Neuronal stem cell (in vitro differentiated cells): ENCODE data around the gene GALNT16.

Source experiments
- DNase-seq: peaks from one replicate; pipeline ENCODE4 v3.0.0-alpha.2; 2013; ENCODE audit warnings: low spot score
- H2AFZ ChIP-seq: one replicate; pipeline ENCODE4 v1.6.1; 2013; ENCODE audit warnings: mild to moderate bottlenecking, low read length, inconsistent platforms
- H2AK5ac ChIP-seq: 2 replicates; pipeline ENCODE4 v1.6.1; 2013; ENCODE audit warnings: low read depth, mild to moderate bottlenecking, inconsistent platforms, low read length, moderate library complexity, mixed read lengths
- H2BK120ac ChIP-seq: 2 replicates; pipeline ENCODE4 v1.6.1; 2013; ENCODE audit warnings: low read depth, mild to moderate bottlenecking, inconsistent platforms, low read length, moderate library complexity, mixed read lengths
- H2BK12ac ChIP-seq: one replicate; pipeline ENCODE4 v1.6.1; 2013; ENCODE audit warnings: low read length, inconsistent platforms
- H2BK15ac ChIP-seq: 2 replicates; pipeline ENCODE4 v1.6.1; 2013; ENCODE audit warnings: mild to moderate bottlenecking, low read length, inconsistent platforms, mixed read lengths
- H2BK5ac ChIP-seq: one replicate; pipeline ENCODE4 v1.6.1; 2013; ENCODE audit warnings: inconsistent platforms, mild to moderate bottlenecking, low read length, moderate library complexity
- H3K14ac ChIP-seq: one replicate; pipeline ENCODE4 v1.6.1; 2013; ENCODE audit warnings: low read length, inconsistent platforms
- H3K18ac ChIP-seq: 2 replicates; pipeline ENCODE4 v1.6.1; 2013; ENCODE audit warnings: low read length, inconsistent platforms
- H3K23ac ChIP-seq: 2 replicates; pipeline ENCODE4 v1.6.1; 2013; ENCODE audit warnings: low read depth, mild to moderate bottlenecking, mixed read lengths, low read length, inconsistent platforms; ENCODE audit not compliant: poor library complexity
- H3K27ac ChIP-seq: replicated peaks from 3 replicates; pipeline ENCODE4 v1.5.1; 2013; ENCODE audit warnings: low read length, inconsistent platforms
- H3K27me3 ChIP-seq, 3 experiments: 2 replicates each; pipeline ENCODE4 v1.6.1; 2013; ENCODE audit warnings: low read length in 3 of 3, mild to moderate bottlenecking in 2 of 3, inconsistent platforms in 1 of 3, low read depth in 1 of 3, mixed read lengths in 1 of 3, moderate library complexity in 1 of 3; ENCODE audit not compliant: control insufficient read depth in 3 of 3, insufficient read depth in 3 of 3
- H3K36me3 ChIP-seq, 2 donors: replicated peaks in 1 of 2; 2 replicates each; pipeline ENCODE4 v1.6.1; 2013; ENCODE audit warnings: low read length in 2 of 2; ENCODE audit not compliant: control insufficient read depth in 2 of 2, insufficient read depth in 2 of 2
- H3K4ac ChIP-seq: 2 replicates; pipeline ENCODE4 v1.6.1; 2013; ENCODE audit warnings: inconsistent platforms, mild to moderate bottlenecking, low read length, moderate library complexity
- H3K4me1 ChIP-seq, 2 donors: 1 replicate in 1 of 2; 2 replicates in 1 of 2; pipeline ENCODE4 v1.6.1; 2013; ENCODE audit warnings: low read length in 2 of 2, low read depth in 1 of 2; ENCODE audit not compliant: control insufficient read depth in 2 of 2, insufficient read depth in 1 of 2
- H3K4me2 ChIP-seq: one replicate; pipeline ENCODE4 v1.6.1; 2013; ENCODE audit warnings: mild to moderate bottlenecking, low read length, inconsistent platforms; ENCODE audit not compliant: insufficient read depth, poor library complexity, severe bottlenecking
- H3K4me3 ChIP-seq, 2 donors: 2 replicates each; pipeline ENCODE4 v1.5.1; 2013; ENCODE audit warnings: low read length in 2 of 2, mild to moderate bottlenecking in 2 of 2, inconsistent platforms in 1 of 2, moderate library complexity in 1 of 2
- H3K79me1 ChIP-seq: one replicate; pipeline ENCODE4 v1.6.1; 2013; ENCODE audit warnings: low read depth, mild to moderate bottlenecking, inconsistent platforms, low read length, moderate library complexity
- H3K9ac ChIP-seq: one replicate; pipeline ENCODE4 v1.6.1; 2013; ENCODE audit warnings: mild to moderate bottlenecking, low read depth, low read length, inconsistent platforms; ENCODE audit not compliant: poor library complexity
- H3K9me3 ChIP-seq, 2 donors: replicated peaks in 1 of 2; 2 replicates each; pipeline versions ENCODE3 to v1.6.1; 2013; ENCODE audit warnings: low read length in 2 of 2, mild to moderate bottlenecking in 2 of 2, inconsistent platforms in 1 of 2, low read depth in 1 of 2, mixed read lengths in 1 of 2, moderate library complexity in 1 of 2; ENCODE audit not compliant: control insufficient read depth in 2 of 2, insufficient read depth in 1 of 2
- H4K8ac ChIP-seq: one replicate; pipeline ENCODE4 v1.6.1; 2013; ENCODE audit warnings: low read depth, mild to moderate bottlenecking, inconsistent platforms, low read length, moderate library complexity
- H4K91ac ChIP-seq: one replicate; pipeline ENCODE4 v1.6.1; 2013; ENCODE audit warnings: low read length, low read depth, mild to moderate bottlenecking, inconsistent platforms; ENCODE audit not compliant: poor library complexity
- WGBS, 2 donors: extraction: QIAGEN DNeasy Blood & Tissue Kit; methylation state at CpG; one replicate each; pipeline ENCODE4 v1.1.7; 2013; ENCODE audit warnings: missing lambda C conversion rate in 2 of 2, mixed read lengths in 1 of 2; ENCODE audit not compliant: insufficient read length in 2 of 2, insufficient replicate concordance in 1 of 2; ENCODE audit errors: extremely low coverage in 2 of 2; 5-methylcytosine and 5-hydroxymethylcytosine counted together

Gene GALNT16

DNA sequence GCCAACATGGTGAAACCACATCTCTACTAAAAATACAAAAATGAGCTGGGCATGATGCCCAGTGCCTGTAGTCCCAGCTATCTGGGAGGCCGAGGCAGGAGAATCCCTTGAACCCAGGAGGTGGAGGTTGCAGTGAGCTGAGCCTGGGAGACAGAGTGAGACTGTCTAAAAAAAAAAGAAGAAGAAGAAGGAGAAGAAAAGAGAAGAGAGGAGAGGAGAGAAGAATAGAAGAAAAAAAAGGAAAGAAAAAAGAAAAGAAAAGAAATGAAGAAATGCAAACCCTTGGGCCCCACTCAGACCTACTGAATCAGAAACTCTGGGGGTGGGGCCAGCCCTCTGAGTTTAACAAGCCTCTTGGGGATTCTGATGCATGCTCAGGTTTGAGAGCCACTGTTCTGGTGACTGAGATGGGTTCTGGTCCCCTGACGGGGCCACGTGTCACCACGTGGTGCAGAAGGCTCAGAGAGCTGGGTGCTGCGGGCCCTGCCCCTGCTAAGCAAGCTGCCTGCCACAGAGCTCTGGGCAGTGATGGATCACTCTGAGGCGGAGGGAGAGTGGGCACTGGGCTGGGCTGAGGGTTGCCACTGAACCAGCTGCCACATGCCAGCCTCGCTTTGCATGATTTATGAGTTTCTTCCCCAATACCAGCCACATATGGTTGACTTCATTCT lies 100.6 kb downstream of the GALNT16 start:
- Histone ChIP-seq H3K4me1 (peaks cover 0 to 3% of the 10 kb centered on the region in 2 donors), H3K4me3 (no peak overlapping the region), H3K9ac (peak overlapping the region; percentile 25), H2BK12ac (no peak overlapping the region), H3K23ac (no peak overlapping the region), H3K27me3 (no peaks in the 10 kb centered on the region), H2AFZ (no peak overlapping the region), H3K27ac (no peak overlapping the region), H4K8ac (no peak overlapping the region), H2BK5ac (no peak overlapping the region), H3K14ac (no peak overlapping the region), H2BK15ac (no peak overlapping the region), H2AK5ac (no peak overlapping the region), H4K91ac (no peak overlapping the region), H3K18ac (peak overlapping the region; percentile 40), H3K4ac (no peak overlapping the region), H3K9me3 (no peaks in the 10 kb centered on the region), H2BK120ac (no peak overlapping the region), H3K79me1 (no peaks in the 10 kb centered on the region), H3K4me2 (no peak overlapping the region), H3K36me3 (no peaks in the 10 kb centered on the region)
- no peak for DNase-seq
- WGBS, 2 donors: no CpG with 5 or more reads among the region's 7 CpGs

- Histone ChIP-seq H4K91ac (no peak overlapping the region), H3K79me1 (no peaks in the 10 kb centered on the region), H3K14ac (no peak overlapping the region), H3K4me1 (no peaks in the 10 kb centered on the region), H2AK5ac (no peak overlapping the region), H3K27ac (no peak overlapping the region), H2BK15ac (no peak overlapping the region), H3K27me3 (no peaks in the 10 kb centered on the region), H3K4ac (no peak overlapping the region), H3K4me2 (no peak overlapping the region), H2BK120ac (no peak overlapping the region), H3K4me3 (no peak overlapping the region), H2BK5ac (no peak overlapping the region), H2AFZ (no peak overlapping the region), H3K36me3 (no peaks in the 10 kb centered on the region), H3K23ac (no peak overlapping the region), H4K8ac (no peak overlapping the region), H3K18ac (no peak overlapping the region), H2BK12ac (no peak overlapping the region), H3K9me3 (no peaks in the 10 kb centered on the region), H3K9ac (no peak overlapping the region)
- WGBS, 2 donors: no CpG with 5 or more reads among the region's 9 CpGs
- no peak for DNase-seq
Measured at GRCh38 chr14:69363055-69363454, 103.1 kb downstream of the GALNT16 start.

- no peak overlapping the region for H3K4ac ChIP-seq
- H4K91ac ChIP-seq: no peak overlapping the region
- no peak overlapping the region for H3K14ac ChIP-seq
- H3K27ac ChIP-seq: no peak overlapping the region
- no peak overlapping the region for H2BK15ac ChIP-seq
- H3K27me3 ChIP-seq: no peaks in the 10 kb centered on the region
- H2BK5ac ChIP-seq: no peak overlapping the region
- no peak overlapping the region for H3K23ac ChIP-seq
- no peaks in the 10 kb centered on the region for H3K36me3 ChIP-seq
- H2BK120ac ChIP-seq: no peak overlapping the region
- H3K4me2 ChIP-seq: no peak overlapping the region
- no peak overlapping the region for H2AFZ ChIP-seq
- no peak overlapping the region for H3K9ac ChIP-seq
- H2BK12ac ChIP-seq: no peak overlapping the region
- no peak overlapping the region for H3K18ac ChIP-seq
- DNase-seq: no peak
- no peaks in the 10 kb centered on the region for H3K4me1 ChIP-seq
- no peaks in the 10 kb centered on the region for H3K79me1 ChIP-seq
- no peak overlapping the region for H3K4me3 ChIP-seq
- no peak overlapping the region for H2AK5ac ChIP-seq
- WGBS, 2 donors: no CpG with 5 or more reads among the region's 4 CpGs
- H3K9me3 ChIP-seq: no peaks in the 10 kb centered on the region
- H4K8ac ChIP-seq: no peak overlapping the region
Measured at GRCh38 chr14:69363964-69364363, 104.0 kb downstream of the GALNT16 start.

DNA sequence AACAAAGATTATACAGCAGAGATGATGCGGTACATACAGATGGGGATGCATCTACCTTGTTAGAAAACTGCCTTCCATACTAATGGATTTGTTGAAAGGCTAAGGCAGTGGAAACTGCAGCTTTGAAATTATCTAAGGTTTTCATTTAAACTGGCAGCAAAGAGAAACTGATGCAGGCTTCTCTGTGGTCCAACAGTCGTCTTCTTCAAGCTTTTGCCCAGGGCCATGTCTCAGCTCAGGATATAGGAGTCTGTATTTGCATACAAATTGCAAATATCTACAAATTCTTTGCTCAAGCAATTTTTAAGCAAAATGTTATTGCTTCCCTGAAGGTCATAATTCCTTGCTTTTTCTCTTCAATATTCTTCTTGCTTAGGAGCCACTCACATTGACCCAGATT lies 104.4 kb downstream of the GALNT16 start:
- Histone ChIP-seq H3K18ac (no peak overlapping the region), H3K9ac (no peak overlapping the region), H3K4me1 (no peaks in the 10 kb centered on the region), H2BK15ac (no peak overlapping the region), H3K4me2 (no peak overlapping the region), H3K4ac (no peak overlapping the region), H2AK5ac (no peak overlapping the region), H3K36me3 (no peaks in the 10 kb centered on the region), H2AFZ (no peak overlapping the region), H2BK5ac (no peak overlapping the region), H4K91ac (no peak overlapping the region), H4K8ac (no peak overlapping the region), H3K9me3 (no peaks in the 10 kb centered on the region), H3K4me3 (no peak overlapping the region), H3K14ac (no peak overlapping the region), H3K79me1 (no peaks in the 10 kb centered on the region), H2BK12ac (no peak overlapping the region), H3K27ac (no peak overlapping the region), H3K27me3 (no peaks in the 10 kb centered on the region), H3K23ac (no peak overlapping the region), H2BK120ac (no peak overlapping the region)
- WGBS, 2 donors: no CpG with 5 or more reads among the region's 2 CpGs
- DNase-seq: no peak
